HCT116 (cell line): ENCODE results near the gene RASGEF1C. TPM values are rescaled to one million over a fixed set of nuclear protein-coding genes. Genes with fewer than 3 reads are reported as not detected.

Experiments used
- ATAC-seq: fragments of 200-7000 bp; cut with Tn5 transposase; 2 replicates; pipeline ENCODE4 v1.9.1; 2020; ENCODE audit warnings: mild to moderate bottlenecking, moderate library complexity
- BruUV-seq: library from RNA; stranded (reverse); fragments of 400-500 nt; replicated peaks from 2 replicates; lab custom pipeline; 2021; lab: Mats Ljungman, UMichigan
- CTCF ChIA-PET: fragments of 300-600 bp; sonication (Branson Sonifier 250); formaldehyde crosslinking; loops from one replicate; lab custom pipeline; 2021; ENCODE audit warnings: antibody characterized with exemption; lab: Charles Lee
- POLR2A ChIA-PET: fragments of 300-600, 350-600 bp; sonication (Branson Sonifier 250); formaldehyde crosslinking; loops from one replicate; lab custom pipeline; 2021; ENCODE audit warnings: antibody characterized with exemption; lab: Charles Lee
- RAD21 ChIA-PET, 2 experiments: fragments of 300-600 bp; sonication (Branson Sonifier 250); formaldehyde crosslinking; loops; one replicate each; lab custom pipeline; 2023; ENCODE audit warnings: low total read pairs in 2 of 2; ENCODE audit not compliant: uncharacterized antibody in 2 of 2, unreplicated experiment in 2 of 2, low non-redundant PET in 1 of 2; lab: Charles Lee
- DNase-seq: peaks from one replicate; pipeline ENCODE4 v3.0.0-alpha.2; 2010; ENCODE audit warnings: low read depth, low spot score
- H2AFZ ChIP-seq: fragments of 200-600 bp; shearing (Covaris generic), sonication (generic); 2 replicates; pipeline ENCODE4 v1.6.1; 2017; ENCODE audit warnings: low read depth, mixed run types, mixed read lengths, antibody characterized with exemption, low read length; ENCODE audit not compliant: poor library complexity, severe bottlenecking
- H3K27ac ChIP-seq: 2 replicates; pipeline ENCODE4 v1.5.1; 2012; ENCODE audit warnings: low read depth, low read length
- H3K27me3 ChIP-seq: fragments of 200-600 bp; sonication (generic); 2 replicates; pipeline ENCODE4 v1.6.1; 2016; ENCODE audit warnings: mixed run types, low read length, mixed read lengths; ENCODE audit not compliant: insufficient read depth
- H3K36me3 ChIP-seq, 2 experiments: fragments of 200-500 bp in 1 of 2; fragments of 200-600 bp in 1 of 2; sonication (Bioruptor generic) in 1 of 2; sonication (generic) in 1 of 2; 2 replicates each; pipeline versions ENCODE4 v1.5.1 to v1.6.1; 2014 to 2016; ENCODE audit warnings: low read length in 2 of 2, inconsistent platforms in 1 of 2, mixed read lengths in 1 of 2, mixed run types in 1 of 2; ENCODE audit not compliant: insufficient read depth in 2 of 2, control insufficient read depth in 1 of 2
- H3K4me1 ChIP-seq, 2 experiments: fragments of 200-600 bp in 1 of 2; sonication (generic) in 1 of 2; 2 replicates each; pipeline versions ENCODE4 v1.5.1 to v1.6.1; 2012 to 2017; ENCODE audit warnings: low read length in 2 of 2, inconsistent platforms in 1 of 2, mild to moderate bottlenecking in 1 of 2, mixed read lengths in 1 of 2, mixed run types in 1 of 2, moderate library complexity in 1 of 2; ENCODE audit not compliant: insufficient read depth in 2 of 2, control insufficient read depth in 1 of 2
- H3K4me2 ChIP-seq: fragments of 200-600 bp; sonication (generic); 2 replicates; pipeline ENCODE4 v1.6.1; 2017; ENCODE audit warnings: mixed run types, low read length, mixed read lengths
- H3K4me3 ChIP-seq, 2 experiments: fragments of 200-600 bp in 1 of 2; sonication (generic) in 1 of 2; replicated peaks in 1 of 2; 2 replicates each; pipeline ENCODE4 v1.5.1; 2011 to 2016; ENCODE audit warnings: low read length in 2 of 2, control low read depth in 1 of 2, low read depth in 1 of 2, mild to moderate bottlenecking in 1 of 2, mixed read lengths in 1 of 2, mixed run types in 1 of 2
- H3K79me2 ChIP-seq: fragments of 200-600 bp; sonication (generic); 2 replicates; pipeline ENCODE4 v1.6.1; 2017; ENCODE audit warnings: mild to moderate bottlenecking, mixed run types, low read length, moderate library complexity, mixed read lengths; ENCODE audit not compliant: insufficient read depth
- H3K9ac ChIP-seq: fragments of 200-600 bp; sonication (generic); 2 replicates; pipeline ENCODE4 v1.6.1; 2016; ENCODE audit warnings: low read length, mixed read lengths
- H3K9me2 ChIP-seq: fragments of 200-600 bp; sonication (generic), shearing (Covaris generic); 2 replicates; pipeline ENCODE4 v1.6.1; 2017; ENCODE audit warnings: mixed run types, mild to moderate bottlenecking, moderate library complexity; ENCODE audit not compliant: insufficient read depth
- H3K9me3 ChIP-seq, 2 experiments: fragments of 200-500 bp in 1 of 2; fragments of 200-600 bp in 1 of 2; sonication (Bioruptor generic) in 1 of 2; sonication (generic) in 1 of 2; 2 replicates each; pipeline ENCODE4 v1.6.1; 2014 to 2017; ENCODE audit warnings: low read length in 2 of 2, mixed read lengths in 2 of 2, inconsistent platforms in 1 of 2, low read depth in 1 of 2, mild to moderate bottlenecking in 1 of 2, mixed run types in 1 of 2, moderate library complexity in 1 of 2; ENCODE audit not compliant: control insufficient read depth in 1 of 2, insufficient read depth in 1 of 2
- H4K20me1 ChIP-seq: fragments of 200-600 bp; sonication (generic), shearing (Covaris generic); 2 replicates; pipeline ENCODE4 v1.6.1; 2017; ENCODE audit warnings: mixed run types, mild to moderate bottlenecking, moderate library complexity; ENCODE audit not compliant: insufficient read depth
- CBX3 ChIP-seq: IDR thresholded peaks from 2 replicates; pipeline ENCODE4 v1.6.1; 2012; ENCODE audit warnings: low read depth
- CEBPB ChIP-seq: IDR thresholded peaks from 2 replicates; pipeline ENCODE4 v1.6.1; 2012; ENCODE audit warnings: low read depth
- EGR1 ChIP-seq: IDR thresholded peaks from 2 replicates; pipeline ENCODE4 v1.6.1; 2012; ENCODE audit warnings: low read depth
- ELF1 ChIP-seq: IDR thresholded peaks from 2 replicates; pipeline ENCODE4 v1.6.1; 2012; ENCODE audit warnings: low read depth, borderline replicate concordance
- EZH2phosphoT487 ChIP-seq: fragments of 200-600 bp; IDR thresholded peaks from 2 replicates; pipeline ENCODE4 v1.6.1; 2018; ENCODE audit warnings: antibody characterized with exemption, borderline replicate concordance
- FOSL1 ChIP-seq: IDR thresholded peaks from 2 replicates; pipeline ENCODE4 v1.6.1; 2012; ENCODE audit warnings: low read depth
- JUND ChIP-seq: IDR thresholded peaks from 2 replicates; pipeline ENCODE4 v1.6.1; 2012
- POLR2A ChIP-seq: IDR thresholded peaks from 2 replicates; pipeline ENCODE4 v1.7.0; 2011; ENCODE audit warnings: borderline replicate concordance; ENCODE audit not compliant: insufficient read depth, insufficient read length; ENCODE audit errors: extremely low read depth
- POLR2AphosphoS5 ChIP-seq: IDR thresholded peaks from 2 replicates; pipeline ENCODE4 v1.6.1; 2011; ENCODE audit warnings: mild to moderate bottlenecking, low read depth, low read length, moderate library complexity
- RAD21 ChIP-seq: IDR thresholded peaks from 2 replicates; pipeline ENCODE4 v1.6.1; 2012; ENCODE audit warnings: low read depth, mild to moderate bottlenecking
- SIN3A ChIP-seq: IDR thresholded peaks from 2 replicates; pipeline ENCODE4 v1.6.1; 2012; ENCODE audit warnings: low read depth
- SP1 ChIP-seq: IDR thresholded peaks from 2 replicates; pipeline ENCODE4 v1.6.1; 2012; ENCODE audit warnings: low read depth
- SRF ChIP-seq: IDR thresholded peaks from 2 replicates; pipeline ENCODE4 v1.6.1; 2012; ENCODE audit warnings: low read depth
- YY1 ChIP-seq: IDR thresholded peaks from 2 replicates; pipeline ENCODE4 v1.6.1; 2011; ENCODE audit warnings: low read length, low read depth, moderate library complexity, mild to moderate bottlenecking; ENCODE audit not compliant: insufficient replicate concordance; ENCODE audit errors: extremely low read depth
- ZNF274 ChIP-seq: fragments of 200-500 bp; sonication (Bioruptor generic); IDR thresholded peaks from 2 replicates; pipeline ENCODE4 v1.6.1; 2014; ENCODE audit warnings: mild to moderate bottlenecking, low read depth, low read length, inconsistent platforms
- intact Hi-C: fragments of 100-400 bp; cut with micrococcal nuclease; formaldehyde crosslinking; loops from 2 replicates; pipeline ENCODE4 v1.10.0; 2022
- total RNA-seq: library from RNA; stranded (reverse); gene quantifications from one replicate; pipeline ENCODE4 v1.2.1, GENCODE V29; 2021; ENCODE audit not compliant: unreplicated experiment
- TF ChIP-seq, protein P1 (sequence below): IDR thresholded peaks from 2 replicates; pipeline ENCODE4 v1.6.1; 2012
- TF ChIP-seq, protein P2 (sequence below): IDR thresholded peaks from 2 replicates; pipeline ENCODE4 v1.6.1; 2012; ENCODE audit warnings: low read depth
- TF ChIP-seq, protein P3 (sequence below), 3 experiments: fragments of 200-600 bp in 1 of 3; sonication (generic) in 1 of 3; IDR thresholded peaks in 2 of 3; conservative IDR thresholded peaks in 1 of 3; 2 replicates each; pipeline ENCODE4 v1.5.1; 2012 to 2017; ENCODE audit warnings: low read depth in 2 of 3, low read length in 2 of 3, antibody characterized with exemption in 1 of 3, borderline replicate concordance in 1 of 3, control low read depth in 1 of 3, mild to moderate bottlenecking in 1 of 3, mixed read lengths in 1 of 3, mixed run types in 1 of 3, moderate library complexity in 1 of 3; ENCODE audit not compliant: insufficient read depth in 1 of 3
- TF ChIP-seq, protein P4 (sequence below): IDR thresholded peaks from 2 replicates; pipeline ENCODE4 v1.6.1; 2011; ENCODE audit warnings: mild to moderate bottlenecking, low read length, moderate library complexity; ENCODE audit not compliant: insufficient replicate concordance; ENCODE audit errors: extremely low read depth
- TF ChIP-seq, protein P5 (sequence below): IDR thresholded peaks from 2 replicates; pipeline ENCODE4 v1.6.1; 2012

RASGEF1C gene
- total RNA-seq, 1 experiment from 2014 or later, result 1.2 TPM

DNA sequence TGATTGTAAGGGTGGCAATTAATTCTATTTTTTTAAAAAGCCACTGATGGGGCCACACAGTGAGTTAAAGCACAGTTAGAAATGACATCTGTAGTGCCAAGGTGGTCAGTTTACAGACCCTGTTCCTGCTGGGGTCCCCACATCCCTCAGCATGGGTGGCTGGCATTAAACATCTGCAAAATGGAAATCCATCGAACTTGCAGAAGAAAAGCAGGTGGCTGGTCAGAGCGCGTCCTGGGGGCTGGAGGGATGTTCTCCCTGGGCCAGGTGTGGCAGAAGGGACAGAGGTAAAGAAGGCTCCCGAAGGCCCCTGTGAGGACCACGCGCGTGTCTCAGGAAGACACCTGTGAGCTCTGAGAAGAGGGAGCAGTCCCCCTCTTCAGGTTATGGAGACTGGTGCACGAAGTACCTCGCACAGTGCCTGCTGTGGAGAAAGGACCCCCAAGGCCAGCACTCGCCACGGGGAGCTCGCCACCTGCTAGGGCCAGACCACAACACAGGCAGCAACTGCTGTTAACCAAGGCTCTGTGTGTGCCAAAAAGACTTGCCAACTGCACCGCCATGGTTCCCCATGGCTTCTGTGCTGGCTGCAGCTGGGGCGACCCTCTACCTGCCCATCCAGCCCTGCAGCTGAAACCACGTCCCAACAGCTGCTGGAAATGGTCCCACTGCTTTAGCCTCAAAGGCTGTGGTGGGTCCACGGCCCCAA, 65.2 kb downstream of the RASGEF1C start:
- intact Hi-C loops, result no loop called here
- H3K4me1 ChIP-seq, result no peaks in the 10 kb centered on the region
- H2AFZ ChIP-seq, result no peak overlapping the region
- no peak for DNase-seq
- H3K36me3 ChIP-seq, result no peaks in the 10 kb centered on the region
- BruUV-seq, result no TSS peak
- no peaks in the 10 kb centered on the region for H4K20me1 ChIP-seq
- no peaks in the 10 kb centered on the region for H3K79me2 ChIP-seq
- no peaks in the 10 kb centered on the region for H3K27me3 ChIP-seq
- no peak overlapping the region for H3K4me3 ChIP-seq
- RAD21 ChIA-PET, result no interaction called here
- H3K9me3 ChIP-seq, result peaks cover 0 to 3% of the 10 kb centered on the region in 2 experiments; a peak in 1 of 4 replicates
- H3K27ac ChIP-seq, result no peak overlapping the region
- POLR2A ChIA-PET, result no interaction called here
- CTCF ChIA-PET, result no interaction called here
- H3K9ac ChIP-seq, result no peak overlapping the region
- TF ChIP-seq POLR2AphosphoS5, result no peak
- no peak for TF ChIP-seq ZNF274
- no peak for TF ChIP-seq SRF
- TF ChIP-seq, protein P1, sequence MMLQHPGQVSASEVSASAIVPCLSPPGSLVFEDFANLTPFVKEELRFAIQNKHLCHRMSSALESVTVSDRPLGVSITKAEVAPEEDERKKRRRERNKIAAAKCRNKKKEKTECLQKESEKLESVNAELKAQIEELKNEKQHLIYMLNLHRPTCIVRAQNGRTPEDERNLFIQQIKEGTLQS, result no peak
- TF ChIP-seq SIN3A, result no peak
- TF ChIP-seq ELF1, result no peak
- TF ChIP-seq, protein P2, sequence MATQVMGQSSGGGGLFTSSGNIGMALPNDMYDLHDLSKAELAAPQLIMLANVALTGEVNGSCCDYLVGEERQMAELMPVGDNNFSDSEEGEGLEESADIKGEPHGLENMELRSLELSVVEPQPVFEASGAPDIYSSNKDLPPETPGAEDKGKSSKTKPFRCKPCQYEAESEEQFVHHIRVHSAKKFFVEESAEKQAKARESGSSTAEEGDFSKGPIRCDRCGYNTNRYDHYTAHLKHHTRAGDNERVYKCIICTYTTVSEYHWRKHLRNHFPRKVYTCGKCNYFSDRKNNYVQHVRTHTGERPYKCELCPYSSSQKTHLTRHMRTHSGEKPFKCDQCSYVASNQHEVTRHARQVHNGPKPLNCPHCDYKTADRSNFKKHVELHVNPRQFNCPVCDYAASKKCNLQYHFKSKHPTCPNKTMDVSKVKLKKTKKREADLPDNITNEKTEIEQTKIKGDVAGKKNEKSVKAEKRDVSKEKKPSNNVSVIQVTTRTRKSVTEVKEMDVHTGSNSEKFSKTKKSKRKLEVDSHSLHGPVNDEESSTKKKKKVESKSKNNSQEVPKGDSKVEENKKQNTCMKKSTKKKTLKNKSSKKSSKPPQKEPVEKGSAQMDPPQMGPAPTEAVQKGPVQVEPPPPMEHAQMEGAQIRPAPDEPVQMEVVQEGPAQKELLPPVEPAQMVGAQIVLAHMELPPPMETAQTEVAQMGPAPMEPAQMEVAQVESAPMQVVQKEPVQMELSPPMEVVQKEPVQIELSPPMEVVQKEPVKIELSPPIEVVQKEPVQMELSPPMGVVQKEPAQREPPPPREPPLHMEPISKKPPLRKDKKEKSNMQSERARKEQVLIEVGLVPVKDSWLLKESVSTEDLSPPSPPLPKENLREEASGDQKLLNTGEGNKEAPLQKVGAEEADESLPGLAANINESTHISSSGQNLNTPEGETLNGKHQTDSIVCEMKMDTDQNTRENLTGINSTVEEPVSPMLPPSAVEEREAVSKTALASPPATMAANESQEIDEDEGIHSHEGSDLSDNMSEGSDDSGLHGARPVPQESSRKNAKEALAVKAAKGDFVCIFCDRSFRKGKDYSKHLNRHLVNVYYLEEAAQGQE, result no peak
- no peak for TF ChIP-seq JUND
- no peak for TF ChIP-seq POLR2A
- no peak for TF ChIP-seq EZH2phosphoT487
- no peak for TF ChIP-seq RAD21
- TF ChIP-seq, protein P3, sequence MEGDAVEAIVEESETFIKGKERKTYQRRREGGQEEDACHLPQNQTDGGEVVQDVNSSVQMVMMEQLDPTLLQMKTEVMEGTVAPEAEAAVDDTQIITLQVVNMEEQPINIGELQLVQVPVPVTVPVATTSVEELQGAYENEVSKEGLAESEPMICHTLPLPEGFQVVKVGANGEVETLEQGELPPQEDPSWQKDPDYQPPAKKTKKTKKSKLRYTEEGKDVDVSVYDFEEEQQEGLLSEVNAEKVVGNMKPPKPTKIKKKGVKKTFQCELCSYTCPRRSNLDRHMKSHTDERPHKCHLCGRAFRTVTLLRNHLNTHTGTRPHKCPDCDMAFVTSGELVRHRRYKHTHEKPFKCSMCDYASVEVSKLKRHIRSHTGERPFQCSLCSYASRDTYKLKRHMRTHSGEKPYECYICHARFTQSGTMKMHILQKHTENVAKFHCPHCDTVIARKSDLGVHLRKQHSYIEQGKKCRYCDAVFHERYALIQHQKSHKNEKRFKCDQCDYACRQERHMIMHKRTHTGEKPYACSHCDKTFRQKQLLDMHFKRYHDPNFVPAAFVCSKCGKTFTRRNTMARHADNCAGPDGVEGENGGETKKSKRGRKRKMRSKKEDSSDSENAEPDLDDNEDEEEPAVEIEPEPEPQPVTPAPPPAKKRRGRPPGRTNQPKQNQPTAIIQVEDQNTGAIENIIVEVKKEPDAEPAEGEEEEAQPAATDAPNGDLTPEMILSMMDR (IDR thresholded peaks at IDR 0.05 in 2 of 3, conservative IDR thresholded peaks at IDR 0.05 in 1 of 3; ENCODE audit: borderline replicate concordance in 1 of 3, insufficient read depth in 1 of 3, low read depth in 2 of 3, low read length in 2 of 3), result no peak
- TF ChIP-seq CEBPB, result no peak
- TF ChIP-seq, protein P4, sequence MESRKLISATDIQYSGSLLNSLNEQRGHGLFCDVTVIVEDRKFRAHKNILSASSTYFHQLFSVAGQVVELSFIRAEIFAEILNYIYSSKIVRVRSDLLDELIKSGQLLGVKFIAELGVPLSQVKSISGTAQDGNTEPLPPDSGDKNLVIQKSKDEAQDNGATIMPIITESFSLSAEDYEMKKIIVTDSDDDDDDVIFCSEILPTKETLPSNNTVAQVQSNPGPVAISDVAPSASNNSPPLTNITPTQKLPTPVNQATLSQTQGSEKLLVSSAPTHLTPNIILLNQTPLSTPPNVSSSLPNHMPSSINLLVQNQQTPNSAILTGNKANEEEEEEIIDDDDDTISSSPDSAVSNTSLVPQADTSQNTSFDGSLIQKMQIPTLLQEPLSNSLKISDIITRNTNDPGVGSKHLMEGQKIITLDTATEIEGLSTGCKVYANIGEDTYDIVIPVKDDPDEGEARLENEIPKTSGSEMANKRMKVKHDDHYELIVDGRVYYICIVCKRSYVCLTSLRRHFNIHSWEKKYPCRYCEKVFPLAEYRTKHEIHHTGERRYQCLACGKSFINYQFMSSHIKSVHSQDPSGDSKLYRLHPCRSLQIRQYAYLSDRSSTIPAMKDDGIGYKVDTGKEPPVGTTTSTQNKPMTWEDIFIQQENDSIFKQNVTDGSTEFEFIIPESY, result no peak
- no peak for TF ChIP-seq SP1
- TF ChIP-seq, protein P5, sequence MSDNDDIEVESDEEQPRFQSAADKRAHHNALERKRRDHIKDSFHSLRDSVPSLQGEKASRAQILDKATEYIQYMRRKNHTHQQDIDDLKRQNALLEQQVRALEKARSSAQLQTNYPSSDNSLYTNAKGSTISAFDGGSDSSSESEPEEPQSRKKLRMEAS, result no peak
- no peak for TF ChIP-seq EGR1
- TF ChIP-seq CBX3, result no peak
- no peak for TF ChIP-seq YY1
- TF ChIP-seq FOSL1, result no peak
- no peak for ATAC-seq
- H3K9me2 ChIP-seq, result no peaks in the 10 kb centered on the region
- no peak overlapping the region for H3K4me2 ChIP-seq
